Loucy (cell line): ENCODE measurements around the gene MAP3K5.
"Not testable (repeated sequence)": the region's sequence is repeated elsewhere in the genome, so short reads cannot be mapped to it uniquely, and the experiment has no call there.

Source experiments
- H2AFZ ChIP-seq: fragments of 200-600 bp; sonication (generic); 2 replicates; pipeline ENCODE4 v1.6.0; 2016; ENCODE audit warnings: antibody characterized with exemption, mild to moderate bottlenecking, low read length, moderate library complexity
- H3F3A ChIP-seq: fragments of 200-600 bp; 2 replicates; pipeline ENCODE4 v1.6.0; 2016; ENCODE audit warnings: antibody characterized with exemption, low read depth, mild to moderate bottlenecking
- H3K27me3 ChIP-seq: fragments of 200-600 bp; sonication (generic); 2 replicates; pipeline ENCODE4 v1.6.1; 2014; ENCODE audit warnings: low read length, mild to moderate bottlenecking; ENCODE audit not compliant: insufficient read depth, poor library complexity, severe bottlenecking
- H3K36me3 ChIP-seq: fragments of 200-600 bp; sonication (generic); 2 replicates; pipeline ENCODE4 v1.6.1; 2016; ENCODE audit warnings: low read length; ENCODE audit not compliant: insufficient read depth
- H3K4me1 ChIP-seq: fragments of 200-600 bp; sonication (generic); 2 replicates; pipeline ENCODE4 v1.5.1; 2014; ENCODE audit warnings: low read length, mild to moderate bottlenecking; ENCODE audit not compliant: insufficient read depth, poor library complexity, severe bottlenecking
- H3K4me2 ChIP-seq: fragments of 200-600 bp; sonication (generic); 2 replicates; pipeline ENCODE4 v1.6.0; 2014; ENCODE audit warnings: antibody characterized with exemption, low read length, low read depth, mild to moderate bottlenecking; ENCODE audit not compliant: poor library complexity, severe bottlenecking
- H3K4me3 ChIP-seq: fragments of 200-600 bp; sonication (generic); 2 replicates; pipeline ENCODE4 v1.5.1; 2014; ENCODE audit warnings: low read length, mild to moderate bottlenecking, mixed read lengths; ENCODE audit not compliant: poor library complexity, severe bottlenecking
- H3K79me2 ChIP-seq: fragments of 200-600 bp; sonication (generic); 2 replicates; pipeline ENCODE4 v1.6.1; 2014; ENCODE audit warnings: low read length; ENCODE audit not compliant: insufficient read depth
- H3K9ac ChIP-seq: fragments of 200-600 bp; sonication (generic); 2 replicates; pipeline ENCODE4 v1.6.0; 2014; ENCODE audit warnings: mild to moderate bottlenecking, low read depth, low read length, moderate library complexity; ENCODE audit not compliant: poor library complexity, severe bottlenecking
- H3K9me2 ChIP-seq: fragments of 200-600 bp; sonication (generic); replicated peaks from 2 replicates; pipeline ENCODE4 v1.6.1; 2016; ENCODE audit warnings: low read depth, low read length, mixed read lengths
- H3K9me3 ChIP-seq: fragments of 200-600 bp; sonication (generic); 2 replicates; pipeline ENCODE4 v1.6.1; 2014; ENCODE audit warnings: mild to moderate bottlenecking, antibody characterized with exemption, low read length, low read depth; ENCODE audit not compliant: insufficient read depth
- H4K20me1 ChIP-seq: fragments of 200-600 bp; sonication (generic); 2 replicates; pipeline ENCODE4 v1.6.0; 2014; ENCODE audit warnings: antibody characterized with exemption, low read length, mild to moderate bottlenecking; ENCODE audit not compliant: insufficient read depth, poor library complexity, severe bottlenecking
- CTCF ChIP-seq: fragments of 200-600 bp; sonication (generic); conservative IDR thresholded peaks from 2 replicates; pipeline ENCODE4 v1.5.1; 2014; ENCODE audit warnings: mild to moderate bottlenecking, antibody characterized with exemption, low read length
- EZH2phosphoT487 ChIP-seq: fragments of 200-600 bp; IDR thresholded peaks from 2 replicates; pipeline ENCODE4 v1.6.1; 2018; ENCODE audit warnings: antibody characterized with exemption, mild to moderate bottlenecking, moderate library complexity, borderline replicate concordance

The MAP3K5 gene

GRCh38 chr6:136763255-136763654 lies 29.0 kb downstream of the MAP3K5 start:
- Histone ChIP-seq H3K4me1 (peaks cover 22% of the 10 kb centered on the region), H3K9ac (no peak overlapping the region), H3K79me2 (no peaks in the 10 kb centered on the region), H4K20me1 (no peaks in the 10 kb centered on the region), H3K4me2 (no peak overlapping the region), H3K9me2 (no peaks in the 10 kb centered on the region), H2AFZ (no peak overlapping the region), H3K4me3 (no peak overlapping the region), H3K9me3 (no peaks in the 10 kb centered on the region), H3K36me3 (no peaks in the 10 kb centered on the region), H3K27me3 (no peaks in the 10 kb centered on the region), H3F3A (no peaks in the 10 kb centered on the region)
- TF ChIP-seq CTCF (no peak), EZH2phosphoT487 (no peak)

DNA sequence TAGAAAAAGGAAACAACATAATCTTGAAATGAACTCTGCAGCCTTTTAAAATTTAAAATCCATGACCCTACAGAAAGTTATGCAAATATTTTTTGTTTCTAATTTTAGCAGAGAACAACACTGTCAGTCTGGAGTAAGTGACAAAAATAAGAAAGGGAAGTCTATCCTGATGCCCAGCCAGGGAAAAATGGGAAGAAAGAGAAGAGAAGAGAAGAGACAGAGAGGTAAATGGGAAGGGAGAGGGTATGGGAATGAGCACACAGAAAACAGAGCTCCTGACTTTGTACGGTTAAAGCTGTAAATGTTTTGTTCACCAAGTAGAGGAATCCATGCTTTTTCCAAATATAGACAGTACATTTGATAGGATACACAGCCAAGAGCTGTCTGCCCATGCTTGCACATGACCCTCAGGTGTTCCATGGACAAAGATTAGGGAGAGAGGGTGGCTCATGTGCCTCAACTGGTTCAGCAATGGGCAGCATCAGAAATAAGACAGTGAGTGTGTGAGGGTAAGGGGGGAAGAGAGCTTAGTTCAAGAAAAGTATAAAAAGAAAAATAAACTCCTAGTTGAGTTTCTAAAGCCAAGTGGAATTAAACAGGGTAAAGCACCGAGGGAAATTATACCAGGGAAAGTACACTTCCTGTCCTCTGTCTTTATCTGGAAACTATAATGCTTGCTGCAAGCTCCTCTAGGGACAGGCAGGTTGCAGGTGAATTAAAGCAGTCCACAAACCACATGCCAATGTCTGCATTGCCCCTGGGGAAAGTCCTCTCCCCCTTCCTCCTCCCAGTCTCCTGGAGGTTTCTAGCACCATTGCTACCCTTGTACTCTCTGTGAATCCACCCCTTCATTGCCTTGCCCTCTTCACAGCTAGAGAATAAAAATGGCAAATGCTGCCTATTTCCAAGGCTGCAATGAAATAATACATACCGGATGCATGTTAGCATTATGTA lies 30.0 kb downstream of the MAP3K5 start:
- no peaks in the 10 kb centered on the region for H4K20me1 ChIP-seq
- TF ChIP-seq EZH2phosphoT487 (no peak), CTCF (no peak)
- peaks cover 22% of the 10 kb centered on the region for H3K4me1 ChIP-seq
- no peaks in the 10 kb centered on the region for H3K79me2 ChIP-seq
- H3K9me2 ChIP-seq: no peaks in the 10 kb centered on the region
- no peaks in the 10 kb centered on the region for H3K36me3 ChIP-seq
- peak overlapping the region; percentile 5 for H3K4me3 ChIP-seq
- H2AFZ ChIP-seq: 0 out of 2 replicates have a peak overlapping the region, but pooled peaks have one; percentile 35
- no peaks in the 10 kb centered on the region for H3K27me3 ChIP-seq
- H3K4me2 ChIP-seq: peak overlapping the region; percentile 40
- no peak overlapping the region for H3K9ac ChIP-seq
- no peaks in the 10 kb centered on the region for H3F3A ChIP-seq
- no peaks in the 10 kb centered on the region for H3K9me3 ChIP-seq

GRCh38 chr6:136761227-136761922 lies 30.9 kb downstream of the MAP3K5 start:
- H3K4me1 ChIP-seq: peaks cover 19% of the 10 kb centered on the region
- no peaks in the 10 kb centered on the region for H3K9me3 ChIP-seq
- H3K4me3 ChIP-seq: peak overlapping the region; percentile 5
- no peak for TF ChIP-seq CTCF
- no peak for TF ChIP-seq EZH2phosphoT487
- H3K9ac ChIP-seq: no peak overlapping the region
- no peaks in the 10 kb centered on the region for H3K9me2 ChIP-seq
- no peaks in the 10 kb centered on the region for H4K20me1 ChIP-seq
- H3K36me3 ChIP-seq: no peaks in the 10 kb centered on the region
- H3F3A ChIP-seq: no peaks in the 10 kb centered on the region
- H3K4me2 ChIP-seq: peak overlapping the region; percentile 40
- peak overlapping the region; percentile 35 for H2AFZ ChIP-seq
- H3K79me2 ChIP-seq: no peaks in the 10 kb centered on the region
- no peaks in the 10 kb centered on the region for H3K27me3 ChIP-seq

GRCh38 chr6:136760781-136761180 lies 31.5 kb downstream of the MAP3K5 start:
- not testable (repeated sequence) for H3K4me2 ChIP-seq, H3K79me2 ChIP-seq, H3K9me3 ChIP-seq, H2AFZ ChIP-seq, H4K20me1 ChIP-seq, H3K9ac ChIP-seq, H3K9me2 ChIP-seq, H3K36me3 ChIP-seq, H3K27me3 ChIP-seq, H3K4me3 ChIP-seq, H3F3A ChIP-seq
- peaks cover 19% of the 10 kb centered on the region for H3K4me1 ChIP-seq
